ENCODE data around the gene SMC1B. TPM values are rescaled to one million over a fixed set of nuclear protein-coding genes. Genes with fewer than 3 reads are reported as not detected.

The SMC1B gene
- total RNA-seq, 2 experiments from 2014 or later = not detected

GRCh38 chr22:45426387-45426786 lies 13.0 kb upstream of the SMC1B start:
- no peak overlapping the region for H3K27ac Mint-ChIP-seq
- intact Hi-C loops (cut with DNase I, micrococcal nuclease) = no loop called here

GRCh38 chr22:45425531-45426265 lies 12.3 kb upstream of the SMC1B start:
- DNase-seq (peak in 1 of 14 experiments; percentile 25), ATAC-seq (ENCODE audit: poor library complexity) (no peak)
- Histone ChIP-seq H3K4me1 (ENCODE audit: insufficient read depth, low read length) (peaks cover 2% of the 10 kb centered on the region), H3K36me3 (ENCODE audit: insufficient read depth, low read length) (no peaks in the 10 kb centered on the region), H3K4me3 (ENCODE audit: low read length) (no peak overlapping the region), H3K27ac (ENCODE audit: low read depth in 1 of 2, low read length in 2 of 2) (no peak overlapping the region), H3K27me3 (ENCODE audit: control insufficient read depth in 1 of 2, insufficient read depth in 2 of 2, low read length in 2 of 2) (no peaks in the 10 kb centered on the region), H3K9me3 (ENCODE audit: control insufficient read depth in 1 of 2, insufficient read depth in 1 of 2, low read length in 2 of 2) (no peaks in the 10 kb centered on the region)
- CTCF ChIA-PET = no interaction called here
- POLR2A ChIA-PET = no interaction called here
- H3K9me3 Mint-ChIP-seq = no peaks in the 10 kb centered on the region
- no peaks in the 10 kb centered on the region for H3K36me3 Mint-ChIP-seq (ENCODE audit: low read depth)
- H3K27me3 Mint-ChIP-seq = no peaks in the 10 kb centered on the region
- intact Hi-C loops (cut with DNase I, micrococcal nuclease) = no loop called here
- H3K27ac Mint-ChIP-seq = no peak overlapping the region
- TF ChIP-seq CTCF (IDR thresholded peaks at IDR 0.05) = no peak
- no peak overlapping the region for H3K4me3 Mint-ChIP-seq
- H3K4me1 Mint-ChIP-seq (ENCODE audit: low read depth) = no peaks in the 10 kb centered on the region

More at GRCh38 chr22:45426387-45426786, 13.0 kb upstream of the SMC1B start:
- no peaks in the 10 kb centered on the region for H3K27me3 ChIP-seq (ENCODE audit: control insufficient read depth in 1 of 2, insufficient read depth in 2 of 2, low read length in 2 of 2)
- ChIA-PET CTCF (no interaction called here), POLR2A (no interaction called here)
- Mint-ChIP-seq H3K27me3 (no peaks in the 10 kb centered on the region), H3K9me3 (no peaks in the 10 kb centered on the region), H3K4me3 (no peak overlapping the region), H3K36me3 (ENCODE audit: low read depth) (no peaks in the 10 kb centered on the region), H3K4me1 (ENCODE audit: low read depth) (no peaks in the 10 kb centered on the region)
- no peak overlapping the region for H3K27ac ChIP-seq (ENCODE audit: low read depth in 1 of 2, low read length in 2 of 2)
- no peak overlapping the region for H3K4me3 ChIP-seq (ENCODE audit: low read length)
- DNase-seq (peak in 1 of 14 experiments; percentile 15), ATAC-seq (ENCODE audit: poor library complexity) (no peak)
- H3K4me1 ChIP-seq (ENCODE audit: insufficient read depth, low read length) = peaks cover 2% of the 10 kb centered on the region
- TF ChIP-seq CTCF (IDR thresholded peaks at IDR 0.05) = no peak
- H3K9me3 ChIP-seq (ENCODE audit: control insufficient read depth in 1 of 2, insufficient read depth in 1 of 2, low read length in 2 of 2) = no peaks in the 10 kb centered on the region
- no peaks in the 10 kb centered on the region for H3K36me3 ChIP-seq (ENCODE audit: insufficient read depth, low read length)

GRCh38 chr22:45425101-45425500 lies 11.7 kb upstream of the SMC1B start:
- H3K36me3 Mint-ChIP-seq (ENCODE audit: low read depth) = no peaks in the 10 kb centered on the region
- POLR2A ChIA-PET = no interaction called here
- no peak overlapping the region for H3K27ac Mint-ChIP-seq
- no peaks in the 10 kb centered on the region for H3K27me3 ChIP-seq (ENCODE audit: control insufficient read depth in 1 of 2, insufficient read depth in 2 of 2, low read length in 2 of 2)
- no peak overlapping the region for H3K4me3 Mint-ChIP-seq
- H3K9me3 Mint-ChIP-seq = no peaks in the 10 kb centered on the region
- no peaks in the 10 kb centered on the region for H3K27me3 Mint-ChIP-seq
- H3K9me3 ChIP-seq (ENCODE audit: control insufficient read depth in 1 of 2, insufficient read depth in 1 of 2, low read length in 2 of 2) = no peaks in the 10 kb centered on the region
- H3K27ac ChIP-seq (ENCODE audit: low read depth in 1 of 2, low read length in 2 of 2) = no peak overlapping the region
- H3K4me1 Mint-ChIP-seq (ENCODE audit: low read depth) = no peaks in the 10 kb centered on the region
- no peaks in the 10 kb centered on the region for H3K36me3 ChIP-seq (ENCODE audit: insufficient read depth, low read length)
- no peak overlapping the region for H3K4me3 ChIP-seq (ENCODE audit: low read length)
- peaks cover 2% of the 10 kb centered on the region for H3K4me1 ChIP-seq (ENCODE audit: insufficient read depth, low read length)
- intact Hi-C loops (cut with DNase I, micrococcal nuclease) = no loop called here
- ATAC-seq (ENCODE audit: poor library complexity) = no peak
- TF ChIP-seq CTCF (IDR thresholded peaks at IDR 0.05) = no peak
- no peak for DNase-seq
- CTCF ChIA-PET = no interaction called here
